GM21528 (cell line): ENCODE results near the gene SYT6.
"Not testable (repeated sequence)": the region's sequence is repeated elsewhere in the genome, so short reads cannot be mapped to it uniquely, and the experiment has no call there.

Experiments used
- ATAC-seq: cut with Tn5 transposase; IDR thresholded peaks from one replicate; pipeline ENCODE4 v1.9.1; 2021; ENCODE audit warnings: mild to moderate bottlenecking, moderate library complexity; ENCODE audit not compliant: unreplicated experiment, low FRiP score

The SYT6 gene

DNA sequence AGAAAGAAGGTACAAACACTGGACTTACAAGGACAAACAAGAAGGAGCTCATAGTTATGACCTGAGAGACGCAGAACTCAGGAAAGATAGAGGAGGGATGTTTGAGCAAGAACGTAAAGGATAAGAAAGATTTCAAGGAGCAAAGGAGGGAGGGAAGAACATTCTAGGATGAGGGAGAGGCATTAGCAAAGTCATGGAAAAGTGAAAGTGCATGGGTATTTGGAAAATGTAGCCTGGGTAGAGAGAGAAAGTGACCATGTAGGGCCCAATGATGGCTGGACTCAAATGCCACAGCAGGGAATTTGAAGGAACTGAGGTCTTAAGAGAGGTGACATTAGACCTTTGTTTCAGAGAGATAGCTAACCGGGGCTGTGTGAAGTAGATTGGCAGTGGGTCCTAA is 76.5 kb downstream of the SYT6 start:
- no peak for ATAC-seq

DNA sequence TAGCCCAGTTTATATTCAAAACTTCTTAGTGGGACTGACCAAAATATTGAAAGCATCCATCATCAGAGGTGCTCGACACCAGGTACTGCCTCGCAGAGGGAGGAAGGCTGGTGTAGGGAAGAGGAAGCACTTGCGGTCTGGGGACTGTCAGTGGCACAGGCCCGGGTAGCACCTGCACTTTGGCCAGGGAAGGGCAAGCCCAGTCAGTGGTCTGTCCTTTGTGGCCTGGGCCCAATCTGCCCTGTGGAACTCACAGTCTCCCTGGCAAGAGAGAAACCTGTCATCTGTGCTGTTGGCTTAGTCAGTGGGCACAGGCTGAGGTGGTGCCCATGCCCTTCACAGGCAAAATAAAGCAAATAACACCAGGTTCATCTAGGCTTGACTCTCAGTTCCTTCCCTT is 77.4 kb downstream of the SYT6 start:
- ATAC-seq, result no peak

DNA sequence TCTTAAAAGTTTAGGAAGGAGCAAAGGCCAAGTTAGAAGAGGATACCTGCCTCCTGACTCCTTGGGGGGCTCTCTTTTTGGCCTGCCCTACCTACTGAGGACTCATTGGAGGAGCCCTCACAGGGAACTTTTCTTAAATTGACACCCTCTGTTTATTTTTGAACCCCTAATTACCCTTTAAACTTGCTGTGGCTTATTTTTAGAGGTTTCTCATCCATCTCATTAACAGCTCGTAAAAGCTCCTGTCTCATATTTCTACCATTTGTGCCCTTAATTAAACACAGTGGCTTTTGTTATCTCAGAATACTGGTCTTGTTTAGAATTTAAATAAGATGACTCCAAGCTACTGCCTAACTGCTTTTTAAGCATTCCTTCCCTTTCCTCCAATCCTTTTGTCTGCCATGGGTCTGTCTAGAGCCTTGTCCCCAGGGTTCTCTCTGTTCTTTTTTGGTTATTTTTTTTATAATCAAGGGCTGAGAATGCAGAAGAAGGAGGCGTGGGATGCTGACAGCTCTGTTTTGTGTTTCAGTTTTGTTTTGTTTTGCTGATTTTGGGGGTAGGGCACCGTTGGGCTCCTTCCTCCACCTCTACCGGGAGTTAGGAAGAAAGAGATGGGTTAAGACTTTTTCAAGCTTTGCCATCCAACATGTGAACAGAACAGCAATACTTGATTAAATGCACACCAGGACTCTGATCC is 78.0 kb downstream of the SYT6 start:
- ATAC-seq, result no peak

DNA sequence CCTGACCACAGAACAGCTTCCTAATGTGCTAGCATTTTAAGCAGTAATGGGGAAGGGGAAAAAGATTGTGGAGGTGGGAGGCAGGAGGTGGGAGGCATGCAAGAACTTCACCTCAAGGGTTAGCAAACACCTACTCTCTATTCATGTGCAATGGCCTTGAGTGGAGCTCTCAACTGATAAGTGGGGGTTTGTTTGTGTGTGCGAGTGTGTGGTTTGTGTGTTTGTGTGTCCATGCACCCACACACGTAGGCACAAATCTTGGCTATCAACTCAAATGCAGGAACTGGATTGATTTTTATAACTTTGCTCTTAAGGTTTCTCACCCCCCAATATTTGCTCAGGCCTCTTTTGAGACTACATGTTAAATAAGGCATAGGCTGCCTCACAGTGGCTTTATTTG is 78.6 kb downstream of the SYT6 start:
- ATAC-seq, result no peak

DNA sequence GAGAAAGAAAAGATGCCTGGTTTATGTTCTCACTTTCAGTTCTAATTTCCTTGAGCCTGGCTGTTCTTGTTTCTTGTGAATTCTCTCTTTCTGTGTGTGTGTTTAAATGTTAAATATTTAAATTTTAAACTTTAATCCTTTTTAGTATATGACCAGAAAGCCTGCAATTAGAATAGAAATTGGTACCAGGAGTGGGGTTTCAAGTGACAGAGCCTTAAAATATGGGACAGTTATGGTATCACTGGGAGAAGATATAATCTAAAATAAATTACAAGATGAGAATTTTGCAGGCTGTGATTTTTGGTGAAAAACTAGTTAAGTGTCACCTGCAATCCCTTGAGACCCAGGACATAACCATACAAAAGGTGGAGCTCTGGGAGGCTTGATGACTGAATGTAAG is 81.4 kb downstream of the SYT6 start:
- no peak for ATAC-seq

DNA sequence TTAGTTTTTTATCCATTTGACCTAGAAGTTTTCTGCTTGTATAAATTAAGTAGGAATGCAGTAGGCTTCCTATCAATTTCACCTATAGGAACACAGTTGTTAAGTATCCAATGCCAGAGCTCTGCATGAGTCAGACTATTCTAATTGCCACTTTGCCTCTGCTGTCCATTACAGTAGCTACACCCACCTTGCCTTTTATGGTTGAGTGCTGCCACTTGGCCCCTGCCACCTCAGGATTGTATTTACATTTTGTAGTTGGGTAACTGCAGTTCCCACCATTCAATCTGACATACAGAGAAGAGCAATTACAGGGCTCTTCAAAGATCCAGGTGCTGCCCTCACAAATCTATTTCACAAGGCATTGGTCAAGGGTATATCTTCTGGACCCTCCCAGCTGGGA is 83.9 kb downstream of the SYT6 start:
- not testable (repeated sequence) for ATAC-seq

DNA sequence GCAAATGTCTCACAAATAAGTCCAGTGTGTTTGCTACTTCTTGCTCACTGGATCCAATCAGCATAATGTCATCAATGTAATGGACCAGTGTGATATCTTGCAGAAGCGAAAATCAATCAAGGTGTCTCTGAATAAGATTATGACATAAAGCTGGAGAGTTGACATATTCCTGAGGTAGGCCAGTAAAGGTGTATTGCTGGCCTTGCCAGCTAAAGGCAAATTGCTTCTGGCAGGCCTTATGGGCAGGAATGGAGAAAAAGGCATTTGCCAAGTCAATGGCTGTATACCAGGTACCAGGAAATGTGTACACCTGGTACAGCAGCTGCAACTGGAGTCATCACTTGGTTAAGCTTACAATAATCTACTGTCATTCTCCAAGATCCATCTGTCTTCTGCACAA is 85.0 kb downstream of the SYT6 start:
- not testable (repeated sequence) for ATAC-seq

DNA sequence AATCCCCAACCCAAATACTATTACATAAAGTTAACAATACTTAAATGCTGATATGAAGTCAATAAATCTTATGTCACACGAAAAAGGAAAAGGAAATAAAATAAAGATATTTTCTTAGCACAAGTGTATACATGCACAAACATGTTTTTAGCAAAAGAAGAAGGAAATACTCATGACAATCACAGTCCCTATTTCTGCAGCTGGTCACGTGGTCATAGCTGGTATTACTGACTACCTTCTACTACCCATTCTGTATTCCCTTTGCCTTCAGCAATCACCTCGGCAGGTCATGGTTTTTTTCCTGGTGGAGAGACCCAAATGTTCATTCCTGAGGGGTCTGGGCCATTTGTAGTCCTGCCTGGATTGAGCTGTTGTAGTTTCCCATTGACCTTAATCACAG is 88.0 kb downstream of the SYT6 start:
- not testable (repeated sequence) for ATAC-seq

DNA sequence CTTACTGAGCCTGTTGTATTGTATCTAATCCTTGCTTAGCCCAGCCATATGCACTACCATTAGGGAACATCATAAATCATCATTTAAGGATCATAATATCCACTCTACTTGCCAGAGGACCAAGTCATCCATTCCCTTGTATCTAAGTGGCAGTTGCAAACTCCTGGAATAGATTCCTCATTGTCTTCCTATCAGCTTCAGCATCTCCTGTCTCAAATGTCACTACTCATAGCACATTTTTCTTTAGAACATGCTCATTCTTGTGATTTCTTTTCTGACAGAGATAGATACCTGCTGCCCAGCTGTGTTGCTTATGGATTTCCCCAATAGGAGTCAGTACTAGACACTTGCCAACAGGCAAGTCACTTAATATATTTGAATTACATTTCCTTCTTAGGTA is 90.1 kb downstream of the SYT6 start:
- no peak for ATAC-seq

DNA sequence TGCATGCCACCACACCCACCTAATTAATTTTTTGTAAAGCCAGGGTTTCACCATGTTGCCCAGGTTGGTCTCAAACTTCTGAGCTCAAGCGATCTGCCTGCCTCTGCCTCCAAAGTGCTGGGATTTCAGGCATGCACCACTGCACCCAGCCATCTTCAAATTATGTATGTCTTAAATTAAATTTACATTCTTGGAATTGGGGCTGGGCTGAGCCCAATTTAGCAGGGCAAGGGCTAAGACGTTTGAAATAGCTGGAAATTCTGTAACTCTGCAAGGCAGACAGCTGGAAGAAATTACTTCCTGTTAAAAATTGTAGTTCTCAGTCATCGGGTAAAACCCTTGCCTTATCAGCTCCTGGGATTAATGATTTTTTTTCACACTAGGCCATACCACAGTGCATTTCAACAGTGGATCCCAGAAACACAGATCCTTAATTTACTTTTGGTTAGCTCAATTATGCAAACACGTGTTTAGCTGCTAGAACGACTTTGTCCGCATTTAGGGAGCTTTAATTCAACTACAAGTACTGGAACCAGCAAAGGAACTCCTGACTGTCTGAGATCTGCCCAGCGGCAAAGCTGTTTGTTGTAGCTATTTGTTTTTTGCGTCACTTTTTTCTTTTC is 91.1 kb downstream of the SYT6 start:
- ATAC-seq, result no peak

DNA sequence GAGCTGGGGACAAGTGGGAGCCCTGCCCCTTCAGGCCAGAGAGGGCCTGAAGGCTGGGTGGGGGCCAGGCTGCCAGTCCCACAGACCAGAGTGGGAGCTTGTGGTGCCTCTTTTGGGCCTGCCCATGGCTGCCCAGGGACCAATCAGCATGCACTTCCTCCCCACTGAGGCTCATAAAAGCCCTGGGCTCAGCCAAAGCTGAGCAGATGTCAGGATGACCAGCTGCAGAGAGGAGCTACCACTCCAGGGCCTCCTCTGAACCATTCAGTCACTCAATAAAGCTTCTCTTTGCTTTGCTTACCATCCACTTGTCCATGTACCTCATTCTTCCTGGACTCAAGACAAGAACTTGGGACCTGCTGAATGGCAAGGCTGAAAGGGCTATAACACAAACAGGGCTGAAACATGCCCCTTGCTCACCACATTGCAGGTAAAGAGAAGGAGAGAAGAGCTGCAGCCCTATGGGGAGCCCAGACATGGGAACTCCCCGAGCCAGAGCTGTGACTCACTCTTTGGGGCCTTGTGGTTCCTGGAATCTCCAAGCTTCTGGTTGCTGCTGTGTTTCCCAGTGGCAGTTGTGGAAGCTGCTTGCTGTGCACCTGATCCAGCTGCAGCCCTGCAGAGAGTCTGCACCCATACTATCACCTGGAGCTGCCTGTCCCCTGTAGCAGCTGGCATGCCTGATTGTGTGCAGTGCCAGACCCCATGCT is 92.4 kb downstream of the SYT6 start:
- no peak for ATAC-seq

DNA sequence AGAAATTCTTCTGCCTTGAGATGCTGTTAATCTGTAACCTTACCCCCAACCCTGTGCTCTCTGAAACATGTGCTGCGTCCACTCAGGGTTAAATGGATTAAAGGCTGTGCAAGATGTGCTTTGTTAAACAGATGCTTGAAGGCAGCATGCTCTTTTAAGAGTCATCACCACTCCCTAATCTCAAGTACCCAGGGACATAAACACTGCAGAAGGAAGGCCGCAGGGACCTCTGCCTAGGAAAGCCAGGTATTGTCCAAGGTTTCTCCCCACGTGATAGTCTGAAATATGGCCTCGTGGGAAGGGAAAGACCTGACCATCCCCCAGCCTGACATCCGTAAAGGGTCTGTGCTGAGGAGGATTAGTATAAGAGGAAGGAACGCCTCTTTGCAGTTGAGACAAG is 95.4 kb downstream of the SYT6 start:
- not testable (repeated sequence) for ATAC-seq

DNA sequence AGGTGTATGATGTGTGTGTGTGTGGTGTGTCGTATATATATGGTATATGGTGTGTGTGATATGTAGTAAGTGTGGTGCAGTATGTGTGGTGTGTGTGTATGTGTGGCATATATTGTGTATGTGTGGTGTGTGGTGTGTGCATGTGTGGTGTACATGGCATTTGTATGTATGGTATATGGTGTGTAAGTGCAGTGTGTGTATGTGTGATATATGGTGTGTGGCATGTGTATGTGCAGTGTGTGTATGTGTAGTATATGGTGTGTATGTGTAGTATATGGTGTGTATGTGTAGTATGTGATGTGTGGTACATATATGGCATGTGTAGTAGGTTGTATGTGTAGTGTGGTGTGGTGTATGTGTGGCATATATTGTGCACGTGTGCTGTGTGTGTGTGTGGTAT is 99.5 kb downstream of the SYT6 start:
- ATAC-seq, result no peak

DNA sequence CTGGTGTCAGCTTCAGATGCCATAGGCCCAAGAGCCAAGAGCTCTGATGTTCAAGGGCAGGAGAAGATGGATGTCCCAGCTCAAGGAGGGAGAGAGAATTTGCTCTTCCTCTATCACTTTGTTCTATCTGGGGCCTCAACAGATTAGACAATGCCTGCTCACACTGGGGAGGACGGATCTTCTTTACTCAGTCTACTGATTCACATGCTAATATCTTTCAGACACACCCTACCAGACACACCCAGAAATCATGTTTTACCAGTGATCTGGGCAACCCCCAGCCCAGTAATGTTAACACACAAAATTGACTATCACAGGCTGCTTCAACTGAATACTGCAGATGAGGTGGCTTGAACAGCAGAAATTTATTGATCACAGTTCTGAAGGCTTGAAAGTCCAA is 105.4 kb downstream of the SYT6 start:
- ATAC-seq, result no peak

DNA sequence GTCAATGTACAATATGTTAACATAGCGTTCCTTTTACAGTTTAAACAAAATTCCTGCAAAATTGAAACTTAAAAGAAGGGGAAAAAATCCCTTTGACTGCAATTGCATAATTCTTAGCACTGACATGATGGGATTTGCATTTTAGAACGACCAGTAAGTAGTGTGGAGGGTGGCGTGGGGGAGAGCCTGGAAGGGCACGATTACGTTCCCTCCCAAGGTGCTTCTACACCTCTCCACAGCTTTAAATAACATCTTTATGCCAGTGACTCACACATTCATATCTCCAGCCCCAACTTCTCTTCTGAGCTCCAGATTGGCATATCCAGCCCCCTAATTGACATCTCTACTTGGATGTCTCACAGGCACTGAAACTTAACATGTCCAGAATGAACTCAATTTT is 110.1 kb downstream of the SYT6 start:
- no peak for ATAC-seq

DNA sequence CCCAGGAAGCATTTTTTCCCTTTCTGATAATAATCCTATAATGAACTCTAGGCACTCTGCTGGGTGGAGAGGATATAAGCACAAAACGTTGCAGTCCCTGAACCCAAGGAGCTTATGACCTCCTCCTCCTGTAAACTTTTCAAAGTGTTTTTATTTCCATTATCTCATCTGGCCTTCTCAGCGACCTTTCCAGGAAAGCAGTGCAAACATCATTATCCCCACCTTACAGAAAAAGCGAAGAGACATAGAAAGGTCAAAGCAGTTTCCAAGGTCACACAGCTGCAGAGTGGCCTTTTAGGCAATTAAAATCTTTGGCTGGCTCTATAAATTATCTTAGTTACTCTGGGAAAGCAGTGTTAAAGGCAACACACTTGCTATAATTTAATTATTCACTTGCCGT is 110.6 kb downstream of the SYT6 start:
- ATAC-seq, result no peak

DNA sequence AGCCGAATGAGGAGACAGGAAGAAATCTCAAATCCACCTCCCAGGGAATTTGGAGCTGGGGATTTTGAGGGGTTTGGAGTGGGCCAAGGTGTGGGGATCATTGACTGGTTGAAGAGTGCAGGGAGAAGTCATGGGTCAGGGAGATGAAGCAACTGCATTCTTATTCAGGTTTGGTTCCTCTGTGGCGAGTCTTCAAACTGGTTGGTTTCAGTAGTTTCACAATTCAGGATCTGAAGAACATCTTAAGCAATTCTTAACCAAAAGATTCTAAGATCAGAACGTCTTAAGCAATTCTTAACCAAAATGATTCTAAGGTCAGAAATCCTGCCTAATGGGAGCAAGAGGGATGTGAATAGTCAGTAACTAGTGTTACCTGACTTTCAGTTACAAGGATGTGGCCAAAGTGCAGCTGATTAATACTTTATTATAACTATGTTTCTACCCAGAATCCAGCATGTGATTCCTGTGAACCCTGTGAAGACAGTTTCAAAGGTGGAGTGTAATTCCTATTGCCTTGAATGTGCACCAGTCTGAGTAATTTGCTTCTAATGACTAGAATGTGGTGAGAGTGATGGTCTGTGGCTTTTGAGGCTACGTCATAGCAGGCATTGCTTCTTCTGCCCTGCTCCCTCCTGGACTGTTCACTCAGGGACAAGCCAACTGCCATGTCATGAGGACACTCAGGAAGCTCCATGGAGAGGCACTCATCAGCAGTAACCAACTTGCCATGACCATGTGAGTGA is 113.2 kb downstream of the SYT6 start:
- ATAC-seq, result no peak
